H1 (cell line): ENCODE data around the gene SLC24A3.

ENCODE experiments used
- CHD7 ChIP-seq: fragments of 300-600 bp; sonication (generic); IDR thresholded peaks from 2 replicates; pipeline ENCODE4 v1.7.1; 2012; ENCODE audit warnings: low read length, moderate library complexity, mild to moderate bottlenecking, inconsistent platforms; ENCODE audit not compliant: insufficient replicate concordance
- CTCF ChIP-seq, 3 experiments: IDR thresholded peaks; 1 replicate in 2 of 3; 2 replicates in 1 of 3; pipeline versions ENCODE4 v1.5.1 to v1.6.1; 2011; ENCODE audit warnings: low read length in 3 of 3, mild to moderate bottlenecking in 3 of 3, inconsistent platforms in 2 of 3, low read depth in 1 of 3, moderate library complexity in 1 of 3; ENCODE audit not compliant: insufficient read depth in 1 of 3; ENCODE audit errors: control extremely low read depth in 1 of 3
- EP300 ChIP-seq, 2 experiments: IDR thresholded peaks; 1 replicate in 1 of 2; 2 replicates in 1 of 2; pipeline ENCODE4 v1.6.1; 2011 to 2012; ENCODE audit warnings: low read depth in 2 of 2, low read length in 2 of 2, mild to moderate bottlenecking in 2 of 2, borderline replicate concordance in 1 of 2, inconsistent platforms in 1 of 2, moderate library complexity in 1 of 2
- EZH2 ChIP-seq: fragments of 200-600 bp; sonication (generic); IDR thresholded peaks from 2 replicates; pipeline ENCODE4 v1.7.1; 2012; ENCODE audit warnings: low read depth, mild to moderate bottlenecking, moderate library complexity, low read length, inconsistent platforms; ENCODE audit not compliant: severe bottlenecking
- GABPA ChIP-seq: IDR thresholded peaks from 2 replicates; pipeline ENCODE4 v1.6.1; 2011; ENCODE audit warnings: mild to moderate bottlenecking, low read length, moderate library complexity, borderline replicate concordance; ENCODE audit not compliant: insufficient read depth
- HDAC6 ChIP-seq: IDR thresholded peaks from one replicate; pipeline ENCODE4 v1.7.1; 2012; ENCODE audit warnings: low read depth, mild to moderate bottlenecking, inconsistent platforms, low read length, moderate library complexity
- PHF8 ChIP-seq: fragments of 200-600 bp; sonication (generic); conservative IDR thresholded peaks from 2 replicates; pipeline ENCODE4 v1.7.1; 2012; ENCODE audit warnings: low read depth, mild to moderate bottlenecking, inconsistent platforms, low read length, moderate library complexity
- POLR2A ChIP-seq, 2 experiments: IDR thresholded peaks; 1 replicate in 1 of 2; 2 replicates in 1 of 2; pipeline ENCODE4 v1.6.1; 2011; ENCODE audit warnings: low read depth in 2 of 2, low read length in 2 of 2, mild to moderate bottlenecking in 2 of 2; ENCODE audit errors: control extremely low read depth in 1 of 2
- YY1 ChIP-seq: IDR thresholded peaks from 2 replicates; pipeline ENCODE4 v1.6.1; 2011; ENCODE audit warnings: low read depth, mild to moderate bottlenecking, low read length
- ZNF274 ChIP-seq: IDR thresholded peaks from 2 replicates; pipeline ENCODE4 v1.7.0; 2012; ENCODE audit warnings: low read length, borderline replicate concordance; ENCODE audit errors: extremely low read depth

GRCh38 chr20:19662637-19662995 is 450.2 kb downstream of the SLC24A3 start:
- no peak for TF ChIP-seq YY1
- no peak for TF ChIP-seq EP300 (IDR thresholded peaks at IDR 0.05; ENCODE audit: borderline replicate concordance in 1 of 2, low read depth in 2 of 2, low read length in 2 of 2)
- TF ChIP-seq POLR2A (IDR thresholded peaks at IDR 0.05; ENCODE audit: control extremely low read depth in 1 of 2, low read depth in 2 of 2, low read length in 2 of 2): no peak
- no peak for TF ChIP-seq EZH2
- no peak for TF ChIP-seq CTCF (IDR thresholded peaks at IDR 0.05; ENCODE audit: control extremely low read depth in 1 of 3, insufficient read depth in 1 of 3, low read depth in 1 of 3, low read length in 3 of 3)
- no peak for TF ChIP-seq GABPA
- no peak for TF ChIP-seq HDAC6
- TF ChIP-seq PHF8: no peak
- no peak for TF ChIP-seq CHD7
- TF ChIP-seq ZNF274: no peak
